Uterus (tissue), 4 donors: ENCODE data around the gene RPS6KA2. TPM values are rescaled to one million over a fixed set of nuclear protein-coding genes. Genes with fewer than 3 reads are reported as not detected.

ENCODE experiments used
- DNase-seq, 2 donors: peaks; one replicate each; pipeline ENCODE4 v3.0.0-alpha.2; 2019 to 2020
- H3K27ac ChIP-seq, 2 donors: fragments of 200-600 bp; sonication (generic); 1 replicate in 1 of 2; 2 replicates in 1 of 2; pipeline ENCODE4 v1.5.1; 2016 to 2018
- H3K27me3 ChIP-seq, 2 donors: fragments of 200-600 bp; sonication (generic); one replicate each; pipeline ENCODE4 v1.5.1; 2018 to 2019; ENCODE audit warnings: control low read depth in 1 of 2
- H3K36me3 ChIP-seq, 2 donors: fragments of 200-600 bp; sonication (generic); one replicate each; pipeline ENCODE4 v1.5.1; 2019; ENCODE audit warnings: control low read depth in 1 of 2
- H3K4me1 ChIP-seq, 2 donors: fragments of 200-600 bp; sonication (generic); one replicate each; pipeline ENCODE4 v1.5.1; 2018 to 2019; ENCODE audit warnings: control low read depth in 1 of 2
- H3K4me3 ChIP-seq, 2 donors: fragments of 200-600 bp; sonication (generic); 1 replicate in 1 of 2; 2 replicates in 1 of 2; pipeline ENCODE4 v1.5.1; 2018 to 2019; ENCODE audit warnings: mild to moderate bottlenecking in 1 of 2
- H3K9me3 ChIP-seq, 2 donors: fragments of 200-600 bp; sonication (generic); one replicate each; pipeline ENCODE4 v1.5.1; 2019; ENCODE audit warnings: control low read depth in 1 of 2
- POLR2A ChIP-seq, 2 donors: fragments of 450-650 bp; IDR thresholded peaks; one replicate each; pipeline ENCODE4 v1.6.1; 2016; ENCODE audit warnings: antibody characterized with exemption in 2 of 2, mild to moderate bottlenecking in 1 of 2, moderate library complexity in 1 of 2
- intact Hi-C: fragments of 100-400 bp; cut with DNase I; formaldehyde crosslinking; loops from one replicate; pipeline ENCODE4 v1.15.1; 2023; ENCODE audit warnings: low total_unique reads
- total RNA-seq, 4 donors: library from RNA; depleted of rRNA in 3 of 4; stranded (reverse); fragments of >200 nt in 3 of 4; gene quantifications; one replicate each; pipeline versions ENCODE4 v1.1.0 to v1.2.4, GENCODE V29; 2014 to 2023
- TF ChIP-seq, protein P1 (sequence below), 4 experiments: fragments of 200-600 bp in 2 of 4; fragments of 450-650 bp in 2 of 4; sonication (generic) in 2 of 4; IDR thresholded peaks; one replicate each; pipeline ENCODE4 v1.5.1; 2016 to 2019; ENCODE audit warnings: antibody characterized with exemption in 4 of 4, mild to moderate bottlenecking in 2 of 4, moderate library complexity in 1 of 4
- donor health status: DM: yes; HTN: yes; CAD: no.

The RPS6KA2 gene
- total RNA-seq, 4 donors from 2014 or later, result 34.0 to 78.4 (median 55.8) TPM

DNA sequence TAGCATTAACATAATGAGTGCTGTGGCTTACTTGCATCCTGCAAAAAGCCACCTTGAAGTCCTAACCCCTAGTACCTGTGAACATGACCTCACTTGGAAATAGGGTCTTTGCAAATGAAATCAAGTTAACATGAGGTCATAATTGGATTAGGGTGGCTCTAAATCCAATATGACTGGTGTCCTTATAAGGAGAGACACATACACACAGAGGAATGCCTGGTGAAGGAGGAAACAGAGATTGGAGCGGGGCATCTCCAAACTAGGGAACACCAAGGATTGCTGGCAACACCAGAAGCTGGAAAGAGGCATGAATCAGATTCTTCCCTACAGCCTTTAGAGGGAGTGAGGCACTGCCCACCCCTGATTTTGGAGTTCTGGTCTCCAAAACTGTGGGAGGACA lies 17.6 kb upstream of the RPS6KA2 start:
- no peak for TF ChIP-seq POLR2A (IDR thresholded peaks at IDR 0.05)
- TF ChIP-seq, protein P1, sequence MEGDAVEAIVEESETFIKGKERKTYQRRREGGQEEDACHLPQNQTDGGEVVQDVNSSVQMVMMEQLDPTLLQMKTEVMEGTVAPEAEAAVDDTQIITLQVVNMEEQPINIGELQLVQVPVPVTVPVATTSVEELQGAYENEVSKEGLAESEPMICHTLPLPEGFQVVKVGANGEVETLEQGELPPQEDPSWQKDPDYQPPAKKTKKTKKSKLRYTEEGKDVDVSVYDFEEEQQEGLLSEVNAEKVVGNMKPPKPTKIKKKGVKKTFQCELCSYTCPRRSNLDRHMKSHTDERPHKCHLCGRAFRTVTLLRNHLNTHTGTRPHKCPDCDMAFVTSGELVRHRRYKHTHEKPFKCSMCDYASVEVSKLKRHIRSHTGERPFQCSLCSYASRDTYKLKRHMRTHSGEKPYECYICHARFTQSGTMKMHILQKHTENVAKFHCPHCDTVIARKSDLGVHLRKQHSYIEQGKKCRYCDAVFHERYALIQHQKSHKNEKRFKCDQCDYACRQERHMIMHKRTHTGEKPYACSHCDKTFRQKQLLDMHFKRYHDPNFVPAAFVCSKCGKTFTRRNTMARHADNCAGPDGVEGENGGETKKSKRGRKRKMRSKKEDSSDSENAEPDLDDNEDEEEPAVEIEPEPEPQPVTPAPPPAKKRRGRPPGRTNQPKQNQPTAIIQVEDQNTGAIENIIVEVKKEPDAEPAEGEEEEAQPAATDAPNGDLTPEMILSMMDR (IDR thresholded peaks at IDR 0.05), result no peak
- no peaks in the 10 kb centered on the region for H3K4me1 ChIP-seq
- intact Hi-C loops, result no loop called here
- DNase-seq, result no peak
- no peak overlapping the region for H3K27ac ChIP-seq
- H3K9me3 ChIP-seq, result no peaks in the 10 kb centered on the region
- no peaks in the 10 kb centered on the region for H3K36me3 ChIP-seq
- no peaks in the 10 kb centered on the region for H3K27me3 ChIP-seq
- no peak overlapping the region for H3K4me3 ChIP-seq

- Histone ChIP-seq H3K27ac (no peak overlapping the region), H3K4me1 (no peaks in the 10 kb centered on the region), H3K27me3 (no peaks in the 10 kb centered on the region), H3K9me3 (no peaks in the 10 kb centered on the region), H3K36me3 (no peaks in the 10 kb centered on the region), H3K4me3 (no peak overlapping the region)
- no peak for DNase-seq
- intact Hi-C loops, result no loop called here
- TF ChIP-seq, protein P1 (IDR thresholded peaks at IDR 0.05), result no peak
- no peak for TF ChIP-seq POLR2A (IDR thresholded peaks at IDR 0.05)
These were observed 17.0 kb upstream of the RPS6KA2 start for GRCh38 chr6:166643891-166644590.

GRCh38 chr6:166642646-166643045 lies 15.6 kb upstream of the RPS6KA2 start:
- Histone ChIP-seq H3K36me3 (no peaks in the 10 kb centered on the region), H3K27ac (no peak overlapping the region), H3K4me1 (no peaks in the 10 kb centered on the region), H3K27me3 (no peaks in the 10 kb centered on the region), H3K9me3 (no peaks in the 10 kb centered on the region), H3K4me3 (no peak overlapping the region)
- TF ChIP-seq POLR2A (IDR thresholded peaks at IDR 0.05), result no peak
- TF ChIP-seq, protein P1 (IDR thresholded peaks at IDR 0.05), result no peak
- intact Hi-C loops, result no loop called here
- no peak for DNase-seq

DNA sequence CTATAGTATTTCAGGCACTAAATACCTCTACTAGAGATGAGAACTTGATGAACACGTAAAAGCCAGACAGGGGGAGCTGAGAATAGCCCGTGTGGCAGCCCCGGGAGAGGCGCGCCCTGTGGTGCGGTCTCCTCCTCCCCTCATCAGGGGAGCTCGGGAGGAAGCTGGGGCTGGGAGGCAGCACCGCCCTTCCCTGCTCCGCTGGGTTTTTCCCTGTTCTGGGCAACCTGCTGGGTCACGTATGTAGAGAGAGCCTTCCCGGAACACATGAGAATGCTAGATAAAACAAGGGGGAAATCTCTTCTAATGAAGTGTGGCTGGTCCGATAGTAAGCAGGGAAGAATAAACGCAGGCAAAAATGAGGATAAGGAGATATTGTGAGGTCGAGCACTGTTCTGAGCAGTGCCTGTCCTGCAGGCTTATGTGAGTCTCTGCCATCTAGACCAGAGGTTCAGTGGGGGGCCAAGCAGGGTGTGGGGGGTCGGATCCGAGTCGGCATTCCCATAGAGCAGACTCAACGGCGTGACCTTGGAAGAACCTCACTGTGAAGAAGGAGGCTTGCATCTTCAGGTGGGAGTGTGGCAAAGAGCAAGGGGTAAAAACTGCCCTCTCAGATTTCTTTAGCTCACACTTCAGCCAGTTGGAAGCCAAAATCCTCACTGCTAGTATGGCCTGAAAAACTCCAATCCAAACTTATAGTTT lies 13.4 kb upstream of the RPS6KA2 start:
- H3K36me3 ChIP-seq, result no peaks in the 10 kb centered on the region
- no peak overlapping the region for H3K4me3 ChIP-seq
- no peak for DNase-seq
- H3K9me3 ChIP-seq, result no peaks in the 10 kb centered on the region
- H3K4me1 ChIP-seq, result peaks cover 0 to 4% of the 10 kb centered on the region in 2 donors
- intact Hi-C loops, result no loop called here
- TF ChIP-seq, protein P1 (IDR thresholded peaks at IDR 0.05), result no peak
- TF ChIP-seq POLR2A (IDR thresholded peaks at IDR 0.05), result no peak
- H3K27ac ChIP-seq, result peak overlapping the region; percentile 19 to 46
- no peaks in the 10 kb centered on the region for H3K27me3 ChIP-seq

- Histone ChIP-seq H3K4me1 (peaks cover 0 to 4% of the 10 kb centered on the region in 2 donors), H3K27me3 (no peaks in the 10 kb centered on the region), H3K27ac (peak overlapping the region; percentile 19 to 46), H3K9me3 (no peaks in the 10 kb centered on the region), H3K4me3 (no peak overlapping the region), H3K36me3 (no peaks in the 10 kb centered on the region)
- intact Hi-C loops, result no loop called here
- DNase-seq, result no peak
- TF ChIP-seq, protein P1 (IDR thresholded peaks at IDR 0.05), result no peak
- TF ChIP-seq POLR2A (IDR thresholded peaks at IDR 0.05), result no peak
These were observed 12.9 kb upstream of the RPS6KA2 start for GRCh38 chr6:166639921-166640320.
